Kidney capillary endothelial cell (primary cell): Measurements from ENCODE around the gene LMX1A.

Experiments
- DNase-seq: peaks from one replicate; pipeline ENCODE4 v3.0.0-alpha.2; 2018; ENCODE audit warnings: low spot score

LMX1A gene

GRCh38 chr1:165367375-165367993 is 11.0 kb upstream of the LMX1A start:
- peak; percentile 51 for DNase-seq

DNA sequence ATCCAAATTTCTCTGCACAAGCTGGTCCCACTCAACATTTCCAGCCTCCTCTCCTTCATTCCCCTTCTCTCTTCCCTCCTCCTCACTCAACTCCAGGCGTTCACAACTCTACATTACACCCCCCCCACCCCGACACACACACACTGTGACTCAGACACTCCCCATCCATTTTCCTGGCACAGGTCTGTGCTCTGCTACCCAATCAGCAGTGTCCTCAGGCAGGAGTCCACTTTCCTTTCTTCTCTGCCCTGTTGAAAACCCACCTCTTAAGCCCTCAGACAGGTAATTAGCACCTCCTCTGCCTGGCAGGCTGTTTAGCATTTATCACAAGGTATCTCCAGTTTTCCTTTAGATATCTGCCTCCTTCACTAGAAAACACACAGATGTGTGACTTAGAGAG is 8.8 kb upstream of the LMX1A start:
- no peak for DNase-seq

DNA sequence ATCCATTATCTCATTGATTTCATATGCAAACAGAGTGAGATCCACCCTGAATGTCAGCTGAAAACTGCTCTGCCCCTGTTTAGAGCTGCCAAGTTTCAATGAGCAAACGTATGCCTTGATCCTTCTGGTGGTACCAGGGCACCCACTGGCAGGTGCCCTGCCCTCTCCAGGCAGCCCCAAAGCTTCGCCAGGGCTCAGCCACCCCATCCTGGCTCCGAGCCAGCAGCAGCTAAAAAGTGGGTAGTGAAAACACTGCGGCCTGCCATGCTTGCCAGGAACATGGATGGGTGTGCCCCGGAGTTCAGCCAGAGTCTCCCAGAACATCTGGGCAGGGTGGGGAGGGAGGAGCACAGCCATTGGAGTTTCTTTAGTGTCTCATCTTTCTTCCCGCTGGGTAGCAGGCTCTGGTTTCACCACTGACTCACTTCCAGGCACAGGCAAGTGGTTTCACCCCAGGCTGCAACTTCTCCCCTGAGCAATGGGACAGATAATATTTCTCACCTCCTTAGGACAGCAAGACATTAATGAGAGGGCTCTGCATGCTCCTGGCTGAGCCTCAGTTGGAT is 8.1 kb upstream of the LMX1A start:
- no peak for DNase-seq

DNA sequence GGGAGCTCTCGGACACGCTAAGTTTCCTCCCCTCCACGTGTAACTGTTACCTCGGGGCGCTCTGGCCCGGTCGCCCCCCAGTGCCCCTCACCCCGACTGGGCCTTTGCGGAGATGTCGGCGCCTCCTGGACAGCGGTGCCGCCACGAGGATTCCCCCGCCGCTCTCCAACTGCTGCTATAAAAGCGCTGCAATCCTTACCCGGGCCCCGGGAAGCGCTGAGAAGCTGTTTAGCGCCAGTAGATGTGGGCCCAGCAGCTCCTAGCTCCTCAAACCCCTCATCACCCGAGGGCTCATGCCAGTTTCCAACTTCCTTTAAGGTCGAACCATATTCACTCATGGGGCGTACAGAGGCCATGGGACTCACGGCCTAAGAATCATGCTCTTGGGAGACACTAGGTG is 361 bp upstream of the LMX1A start:
- DNase-seq: no peak

GRCh38 chr1:165355139-165355976 is 1.2 kb downstream of the LMX1A start:
- DNase-seq: no peak

DNA sequence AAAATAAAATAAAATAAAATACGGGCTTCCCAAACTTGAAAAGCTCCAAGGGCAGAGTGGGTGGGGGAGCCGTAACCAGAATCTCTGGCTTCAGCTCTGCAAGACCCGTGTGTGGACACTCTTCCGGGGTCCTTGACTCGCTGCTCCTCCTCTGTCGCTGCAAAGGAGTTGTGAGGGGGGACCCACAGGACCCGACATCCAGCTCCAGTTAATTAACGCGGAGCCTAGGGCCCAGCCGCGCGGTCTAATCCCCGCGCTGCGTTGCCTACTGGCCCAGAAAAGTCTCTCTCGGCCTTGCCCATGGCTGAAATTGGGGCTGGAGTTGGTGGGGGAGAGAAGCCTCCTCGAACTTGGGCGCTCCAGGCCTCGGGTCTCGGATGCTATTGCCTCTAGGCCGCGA is 1.8 kb downstream of the LMX1A start:
- no peak for DNase-seq

- DNase-seq: no peak
Observed at GRCh38 chr1:165353731-165354671, 2.5 kb downstream of the LMX1A start.

- DNase-seq: no peak
Observed at GRCh38 chr1:165352442-165353293, 3.8 kb downstream of the LMX1A start.

- DNase-seq: no peak
Observed at GRCh38 chr1:165351863-165352441, 4.6 kb downstream of the LMX1A start.

- DNase-seq: no peak
Observed at GRCh38 chr1:165350840-165351239, 5.7 kb downstream of the LMX1A start.

GRCh38 chr1:165345502-165345901 is 11.0 kb downstream of the LMX1A start:
- DNase-seq: no peak

- DNase-seq: no peak
Observed at GRCh38 chr1:165344736-165345135, 11.8 kb downstream of the LMX1A start.

GRCh38 chr1:165344198-165344597 is 12.3 kb downstream of the LMX1A start:
- DNase-seq: no peak

DNA sequence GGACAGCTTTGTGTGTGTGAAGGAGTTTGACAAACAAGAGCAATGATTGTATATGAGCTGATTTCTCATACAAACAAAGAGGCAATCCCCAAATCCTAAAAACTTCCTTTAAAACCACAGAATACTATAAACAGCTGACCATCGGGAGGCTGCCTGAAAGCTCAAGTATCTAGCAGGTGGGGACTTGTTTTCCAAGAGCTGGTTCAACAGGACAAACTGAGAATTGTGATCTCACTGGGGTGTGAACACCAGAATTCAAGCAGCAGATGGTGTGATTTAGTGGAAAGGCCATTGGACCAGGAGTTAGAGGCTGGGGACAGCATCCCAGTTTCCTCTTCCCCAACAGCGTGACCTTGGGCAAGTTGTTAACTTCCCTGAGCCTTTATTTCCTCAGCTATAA is 13.9 kb downstream of the LMX1A start:
- no peak for DNase-seq

- no peak for DNase-seq
Observed at GRCh38 chr1:165342168-165342567, 14.3 kb downstream of the LMX1A start.

GRCh38 chr1:165339164-165339563 is 17.4 kb downstream of the LMX1A start:
- DNase-seq: no peak

GRCh38 chr1:165330483-165330882 is 26.0 kb downstream of the LMX1A start:
- DNase-seq: no peak

DNA sequence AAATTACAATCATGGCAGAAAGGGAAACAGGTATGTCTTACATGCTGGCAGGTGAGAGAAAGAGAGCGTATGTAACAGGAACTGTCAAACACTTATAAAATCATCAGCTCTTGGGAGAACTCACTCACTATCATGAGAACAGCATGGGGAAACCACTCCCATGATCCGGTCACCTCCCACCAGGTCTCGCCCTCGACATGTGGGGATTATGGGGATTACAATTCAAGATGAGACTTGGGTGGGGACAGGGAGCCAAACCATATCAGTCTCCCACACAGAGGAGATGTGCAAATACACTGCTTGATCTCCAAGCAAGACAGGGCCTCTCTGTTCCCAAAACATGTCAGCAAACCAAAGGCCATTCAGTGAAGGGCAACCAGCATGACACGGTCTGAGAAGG is 27.4 kb downstream of the LMX1A start:
- no peak for DNase-seq

DNA sequence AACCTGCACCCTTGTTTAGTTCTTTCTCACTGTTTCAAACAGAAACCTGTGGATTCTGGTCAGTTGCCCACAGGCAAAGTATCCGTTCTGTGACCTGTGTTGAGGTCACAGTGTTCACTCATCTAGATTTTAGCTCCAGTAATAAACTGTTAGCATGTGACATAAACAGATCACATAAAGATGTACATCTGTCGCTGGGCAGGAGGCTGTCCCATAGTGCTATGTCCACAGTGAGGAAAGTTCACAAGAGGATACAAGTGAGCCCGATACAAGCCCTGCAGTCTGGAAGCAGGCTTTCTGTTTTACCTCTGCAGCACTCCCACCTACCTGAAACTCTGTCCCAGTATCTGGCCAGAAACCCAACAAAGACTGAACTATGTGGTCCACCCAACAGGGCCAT is 28.4 kb downstream of the LMX1A start:
- no peak for DNase-seq

DNA sequence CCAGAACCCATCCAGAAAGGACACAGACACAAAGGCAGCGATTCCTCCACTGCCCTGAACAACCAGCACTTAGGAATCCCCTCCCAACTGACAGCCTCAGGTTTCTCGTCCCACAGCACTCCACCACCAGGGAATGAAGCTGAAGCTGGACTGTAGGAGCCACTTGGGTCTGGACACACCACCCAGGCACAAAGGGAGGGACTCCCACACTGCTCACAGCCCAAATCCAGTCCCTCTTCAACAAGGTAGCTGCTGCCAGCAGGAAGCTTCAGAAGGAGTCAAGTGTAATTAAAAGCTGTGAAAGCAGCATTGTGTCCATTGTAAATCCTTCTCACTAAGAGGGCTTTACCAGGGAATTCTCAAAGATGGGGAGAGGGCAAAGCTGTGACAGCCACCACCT is 29.0 kb downstream of the LMX1A start:
- DNase-seq: no peak
